Type B pancreatic cell (in vitro differentiated cells): ENCODE measurements around the gene OBSCN. TPM values are rescaled to one million over a fixed set of nuclear protein-coding genes. Genes with fewer than 3 reads are reported as not detected.

ENCODE experiments used
- DNase-seq: peaks from one replicate; pipeline ENCODE4 v3.0.0; 2021; ENCODE audit warnings: mixed read lengths; ENCODE audit not compliant: unreplicated experiment; ENCODE audit errors: extremely low spot score
- H3K27ac Mint-ChIP-seq: 2 replicates; pipeline ENCODE4 v1.8.0; 2021; ENCODE audit warnings: mild to moderate bottlenecking, mixed read lengths
- H3K27me3 Mint-ChIP-seq: 2 replicates; pipeline ENCODE4 v1.8.0; 2021; ENCODE audit warnings: mixed read lengths
- H3K36me3 Mint-ChIP-seq: 2 replicates; pipeline ENCODE4 v1.8.0; 2021; ENCODE audit warnings: mixed read lengths
- H3K4me1 Mint-ChIP-seq: one replicate; pipeline ENCODE4 v1.8.0; 2021; ENCODE audit warnings: mixed read lengths; ENCODE audit not compliant: unreplicated experiment
- H3K4me3 Mint-ChIP-seq: 2 replicates; pipeline ENCODE4 v1.8.0; 2021; ENCODE audit warnings: mild to moderate bottlenecking, mixed read lengths
- H3K9me3 Mint-ChIP-seq: 2 replicates; pipeline ENCODE4 v1.8.0; 2021; ENCODE audit warnings: mixed read lengths
- CTCF ChIP-seq: fragments of 200-600 bp; sonication (generic); conservative IDR thresholded peaks from 2 replicates; pipeline ENCODE4 v1.5.0; 2021; ENCODE audit warnings: antibody characterized with exemption, mild to moderate bottlenecking
- total RNA-seq: library from RNA; stranded (reverse); gene quantifications from 2 replicates; pipeline ENCODE4 v1.2.1, GENCODE V29; 2021; ENCODE audit warnings: low replicate concordance

Gene OBSCN
- total RNA-seq, 1 donor from 2014 or later = 48.9 TPM

- H3K9me3 Mint-ChIP-seq = no peaks in the 10 kb centered on the region
- peaks cover 2% of the 10 kb centered on the region for H3K4me1 Mint-ChIP-seq
- H3K27me3 Mint-ChIP-seq = no peaks in the 10 kb centered on the region
- TF ChIP-seq CTCF = no peak
- no peak overlapping the region for H3K4me3 Mint-ChIP-seq
- no peaks in the 10 kb centered on the region for H3K36me3 Mint-ChIP-seq
- no peak for DNase-seq
- peak overlapping the region; percentile 99 for H3K27ac Mint-ChIP-seq
Measured at GRCh38 chr1:228161866-228162265, 46.0 kb upstream of the OBSCN start.

GRCh38 chr1:228162286-228163006, 45.4 kb upstream of the OBSCN start:
- no peaks in the 10 kb centered on the region for H3K27me3 Mint-ChIP-seq
- H3K27ac Mint-ChIP-seq = peak overlapping the region; percentile 99
- peaks cover 4% of the 10 kb centered on the region for H3K4me1 Mint-ChIP-seq
- no peaks in the 10 kb centered on the region for H3K36me3 Mint-ChIP-seq
- no peak for DNase-seq
- no peak overlapping the region for H3K4me3 Mint-ChIP-seq
- no peak for TF ChIP-seq CTCF
- H3K9me3 Mint-ChIP-seq = no peaks in the 10 kb centered on the region

GRCh38 chr1:228163007-228163753, 44.7 kb upstream of the OBSCN start:
- TF ChIP-seq CTCF = no peak
- Mint-ChIP-seq H3K27ac (peak overlapping the region; percentile 99), H3K27me3 (no peaks in the 10 kb centered on the region), H3K36me3 (no peaks in the 10 kb centered on the region), H3K9me3 (no peaks in the 10 kb centered on the region), H3K4me3 (no peak overlapping the region), H3K4me1 (peaks cover 9% of the 10 kb centered on the region)
- no peak for DNase-seq

GRCh38 chr1:228163776-228164519, 43.9 kb upstream of the OBSCN start:
- Mint-ChIP-seq H3K4me3 (peak overlapping the region; percentile 79), H3K9me3 (no peaks in the 10 kb centered on the region), H3K36me3 (no peaks in the 10 kb centered on the region), H3K4me1 (peaks cover 9% of the 10 kb centered on the region), H3K27me3 (no peaks in the 10 kb centered on the region), H3K27ac (peak overlapping the region; percentile 99)
- TF ChIP-seq CTCF = no peak
- DNase-seq = no peak

- no peak for TF ChIP-seq CTCF
- Mint-ChIP-seq H3K36me3 (no peaks in the 10 kb centered on the region), H3K9me3 (no peaks in the 10 kb centered on the region), H3K27ac (peak overlapping the region; percentile 99), H3K4me3 (peak overlapping the region; percentile 97), H3K27me3 (no peaks in the 10 kb centered on the region), H3K4me1 (peaks cover 9% of the 10 kb centered on the region)
- DNase-seq = no peak
Measured at GRCh38 chr1:228164561-228165371, 43.1 kb upstream of the OBSCN start.
